ENCODE results near the gene HEPACAM2.

DNA sequence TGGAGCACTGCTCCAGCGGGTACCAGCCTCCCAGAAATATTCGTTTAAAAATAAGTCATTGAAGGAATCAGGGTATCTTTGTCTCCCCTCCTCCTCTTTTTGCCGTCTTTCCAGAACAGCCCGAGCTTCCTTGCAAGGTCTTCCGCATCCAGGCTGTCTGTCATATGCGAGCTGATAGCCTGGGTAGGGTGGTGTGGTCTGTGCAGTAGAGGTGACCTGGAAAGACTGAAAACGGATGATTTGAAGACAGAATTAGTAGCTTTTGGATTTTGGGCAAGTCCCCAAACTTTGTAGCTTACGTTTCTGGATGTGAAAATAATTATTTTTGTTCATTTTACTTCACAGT lies 6.4 kb upstream of the HEPACAM2 start:
- TF ChIP-seq, protein P1, sequence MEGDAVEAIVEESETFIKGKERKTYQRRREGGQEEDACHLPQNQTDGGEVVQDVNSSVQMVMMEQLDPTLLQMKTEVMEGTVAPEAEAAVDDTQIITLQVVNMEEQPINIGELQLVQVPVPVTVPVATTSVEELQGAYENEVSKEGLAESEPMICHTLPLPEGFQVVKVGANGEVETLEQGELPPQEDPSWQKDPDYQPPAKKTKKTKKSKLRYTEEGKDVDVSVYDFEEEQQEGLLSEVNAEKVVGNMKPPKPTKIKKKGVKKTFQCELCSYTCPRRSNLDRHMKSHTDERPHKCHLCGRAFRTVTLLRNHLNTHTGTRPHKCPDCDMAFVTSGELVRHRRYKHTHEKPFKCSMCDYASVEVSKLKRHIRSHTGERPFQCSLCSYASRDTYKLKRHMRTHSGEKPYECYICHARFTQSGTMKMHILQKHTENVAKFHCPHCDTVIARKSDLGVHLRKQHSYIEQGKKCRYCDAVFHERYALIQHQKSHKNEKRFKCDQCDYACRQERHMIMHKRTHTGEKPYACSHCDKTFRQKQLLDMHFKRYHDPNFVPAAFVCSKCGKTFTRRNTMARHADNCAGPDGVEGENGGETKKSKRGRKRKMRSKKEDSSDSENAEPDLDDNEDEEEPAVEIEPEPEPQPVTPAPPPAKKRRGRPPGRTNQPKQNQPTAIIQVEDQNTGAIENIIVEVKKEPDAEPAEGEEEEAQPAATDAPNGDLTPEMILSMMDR (IDR thresholded peaks at IDR 0.05), result no peak
- TF ChIP-seq POLR2A (IDR thresholded peaks at IDR 0.05), result no peak

Measured in prostate gland (tissue), 2 donors.